Thyroid gland (tissue), 4 donors: ENCODE results near the gene PCDHGB6. TPM values are rescaled to one million over a fixed set of nuclear protein-coding genes. Genes with fewer than 3 reads are reported as not detected.
"Not testable (repeated sequence)": the region's sequence is repeated elsewhere in the genome, so short reads cannot be mapped to it uniquely, and the experiment has no call there.

Experiments used
- DNase-seq, 2 donors: peaks; one replicate each; pipeline ENCODE4 v3.0.0-alpha.2; 2019
- H3K27ac ChIP-seq, 3 donors: fragments of 200-600 bp; sonication (generic); 1 replicate in 2 of 3; 2 replicates in 1 of 3; pipeline ENCODE4 v1.5.1; 2016 to 2019; ENCODE audit warnings: mild to moderate bottlenecking in 1 of 3, moderate library complexity in 1 of 3
- H3K27me3 ChIP-seq: fragments of 200-600 bp; sonication (generic); one replicate; pipeline ENCODE4 v1.5.1; 2019
- H3K36me3 ChIP-seq, 2 donors: fragments of 200-600 bp; sonication (generic); one replicate each; pipeline ENCODE4 v1.5.1; 2016 to 2019
- H3K4me1 ChIP-seq, 2 donors: fragments of 200-600 bp; sonication (generic); one replicate each; pipeline ENCODE4 v1.5.1; 2017 to 2019
- H3K4me3 ChIP-seq, 3 donors: fragments of 200-600 bp; sonication (generic); replicated peaks in 1 of 3; 1 replicate in 2 of 3; 2 replicates in 1 of 3; pipeline ENCODE4 v1.5.1; 2016; ENCODE audit warnings: mild to moderate bottlenecking in 1 of 3
- H3K9me3 ChIP-seq: fragments of 200-600 bp; sonication (generic); one replicate; pipeline ENCODE4 v1.5.1; 2017
- CTCF ChIP-seq, 6 experiments: fragments of 200-600 bp in 3 of 6; fragments of 450-650 bp in 3 of 6; sonication (generic) in 3 of 6; IDR thresholded peaks; one replicate each; pipeline ENCODE4 v1.5.1; 2016 to 2019; ENCODE audit warnings: antibody characterized with exemption in 6 of 6, mild to moderate bottlenecking in 2 of 6, inconsistent platforms in 1 of 6, moderate library complexity in 1 of 6
- POLR2A ChIP-seq, 2 donors: fragments of 450-650 bp; IDR thresholded peaks; one replicate each; pipeline ENCODE4 v1.6.1; 2017; ENCODE audit warnings: antibody characterized with exemption in 2 of 2, mild to moderate bottlenecking in 2 of 2, moderate library complexity in 1 of 2
- WGBS, 2 donors: methylation state at CpG; one replicate each; pipeline ENCODE4 v1.1.5; 2017; 5-methylcytosine and 5-hydroxymethylcytosine counted together
- intact Hi-C: fragments of 100-400 bp; cut with DNase I; formaldehyde crosslinking; loops from one replicate; pipeline ENCODE4 v1.15.1; 2023
- total RNA-seq, 4 donors: library from RNA; depleted of rRNA; stranded (reverse); fragments of >200 nt; gene quantifications; one replicate each; pipeline ENCODE4 v1.2.3, GENCODE V29; 2016

The PCDHGB6 gene
- total RNA-seq, 4 donors from 2014 or later = 9.5 to 11.4 (median 10.9) TPM

- no peaks in the 10 kb centered on the region for H3K9me3 ChIP-seq
- H3K36me3 ChIP-seq = no peaks in the 10 kb centered on the region
- no peak within 1 kb of the TSS for H3K27ac ChIP-seq
- H3K27me3 ChIP-seq = no peaks in the 10 kb centered on the region
- no peaks in the 10 kb centered on the region for H3K4me1 ChIP-seq
- 12 to 13% methylated on average over 12 to 27 of the region's 27 CpGs for WGBS, 2 donors
- DNase-seq = no peak
- H3K4me3 ChIP-seq = no peak within 1 kb of the TSS
- TF ChIP-seq CTCF (IDR thresholded peaks at IDR 0.05) (peak in 5 of 6 experiments; percentile 10 to 39 (median 15)), POLR2A (IDR thresholded peaks at IDR 0.05) (no peak)
- intact Hi-C loops = no loop called here
These were observed 34.0 kb upstream of the PCDHGB6 start, which contains the start of gene PCDHGA6 for GRCh38 chr5:141373673-141374317. Gene PCDHGA6, plus strand, starts transcription at chr5:141373891. Its CDS starts 193 bp downstream, at chr5:141374084.

GRCh38 chr5:141374627-141375026 lies 33.2 kb upstream of the PCDHGB6 start:
- TF ChIP-seq POLR2A (IDR thresholded peaks at IDR 0.05) (no peak), CTCF (IDR thresholded peaks at IDR 0.05) (no peak)
- no peak overlapping the region for H3K27ac ChIP-seq
- no peak overlapping the region for H3K4me3 ChIP-seq
- peak; percentile 23 to 32 for DNase-seq
- intact Hi-C loops = no loop called here
- H3K9me3 ChIP-seq = no peaks in the 10 kb centered on the region
- 46 to 56% methylated on average over 14 of the region's 14 CpGs for WGBS, 2 donors
- H3K4me1 ChIP-seq = no peaks in the 10 kb centered on the region
- H3K27me3 ChIP-seq = no peaks in the 10 kb centered on the region
- H3K36me3 ChIP-seq = no peaks in the 10 kb centered on the region

GRCh38 chr5:141375444-141376155 lies 32.2 kb upstream of the PCDHGB6 start:
- intact Hi-C loops, H3K27me3 ChIP-seq, H3K27ac ChIP-seq, H3K36me3 ChIP-seq, H3K4me3 ChIP-seq, H3K9me3 ChIP-seq, DNase-seq, H3K4me1 ChIP-seq: not testable (repeated sequence)
- 38 to 42% methylated on average over 12 to 15 of the region's 48 CpGs for WGBS, 2 donors

GRCh38 chr5:141382469-141383294 lies 25.1 kb upstream of the PCDHGB6 start, which contains the start of gene PCDHGA7:
Gene PCDHGA7, plus strand, starts transcription at chr5:141382742. Its CDS starts 158 bp downstream, at chr5:141382900.
- Histone ChIP-seq H3K4me3 (peak within 1 kb of the TSS in 1 of 3 donors; percentile 16), H3K4me1 (no peaks in the 10 kb centered on the region), H3K36me3 (no peaks in the 10 kb centered on the region), H3K9me3 (no peaks in the 10 kb centered on the region), H3K27me3 (no peaks in the 10 kb centered on the region), H3K27ac (no peak within 1 kb of the TSS)
- DNase-seq = peak in 1 of 2 donors; percentile 22
- 9 to 17% methylated on average over 37 of the region's 37 CpGs for WGBS, 2 donors
- TF ChIP-seq POLR2A (IDR thresholded peaks at IDR 0.05) = no peak
- TF ChIP-seq CTCF (IDR thresholded peaks at IDR 0.05) = peak in 4 of 6 experiments; percentile 9 to 33 (median 30)
- intact Hi-C loops = no loop called here

GRCh38 chr5:141383345-141383744 lies 24.5 kb upstream of the PCDHGB6 start:
- Histone ChIP-seq H3K4me1 (no peaks in the 10 kb centered on the region), H3K27me3 (no peaks in the 10 kb centered on the region), H3K27ac (no peak overlapping the region), H3K9me3 (no peaks in the 10 kb centered on the region), H3K36me3 (no peaks in the 10 kb centered on the region), H3K4me3 (no peak overlapping the region)
- intact Hi-C loops = no loop called here
- no peak for DNase-seq
- WGBS, 2 donors = 30 to 39% methylated on average over 21 of the region's 21 CpGs
- TF ChIP-seq POLR2A (IDR thresholded peaks at IDR 0.05) (no peak), CTCF (IDR thresholded peaks at IDR 0.05) (no peak)
